Glomerular visceral epithelial cell (primary cell): ENCODE data around the gene PODNL1.
A peak's percentile ranks its signal among the peaks of the same experiment; 100 is the strongest.
"Not testable (repeated sequence)": the region's sequence is repeated elsewhere in the genome, so short reads cannot be mapped to it uniquely, and the experiment has no call there.

ENCODE experiments used
- DNase-seq: peaks from one replicate; pipeline ENCODE4 v3.0.0-alpha.2; 2016; ENCODE audit errors: extremely low spot score

PODNL1 gene

DNA sequence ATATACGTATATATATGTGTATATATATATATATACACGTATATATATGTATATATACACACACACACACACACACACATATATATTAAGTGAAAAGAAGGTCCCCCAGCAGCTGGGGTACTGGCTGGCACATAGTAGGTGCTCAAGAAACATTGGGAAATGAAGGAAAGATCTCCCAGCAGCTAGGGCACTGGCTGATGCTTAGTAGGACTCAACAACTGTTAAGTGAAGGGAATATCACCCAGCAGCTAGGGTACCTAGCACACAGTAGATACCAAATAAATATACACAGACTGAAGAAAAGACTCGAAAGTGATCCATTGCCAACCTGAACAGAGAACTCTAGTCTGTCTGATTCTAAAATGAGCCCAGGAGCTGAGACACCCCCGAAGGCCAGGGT, 12.2 kb downstream of the PODNL1 start:
- no peak for DNase-seq

DNA sequence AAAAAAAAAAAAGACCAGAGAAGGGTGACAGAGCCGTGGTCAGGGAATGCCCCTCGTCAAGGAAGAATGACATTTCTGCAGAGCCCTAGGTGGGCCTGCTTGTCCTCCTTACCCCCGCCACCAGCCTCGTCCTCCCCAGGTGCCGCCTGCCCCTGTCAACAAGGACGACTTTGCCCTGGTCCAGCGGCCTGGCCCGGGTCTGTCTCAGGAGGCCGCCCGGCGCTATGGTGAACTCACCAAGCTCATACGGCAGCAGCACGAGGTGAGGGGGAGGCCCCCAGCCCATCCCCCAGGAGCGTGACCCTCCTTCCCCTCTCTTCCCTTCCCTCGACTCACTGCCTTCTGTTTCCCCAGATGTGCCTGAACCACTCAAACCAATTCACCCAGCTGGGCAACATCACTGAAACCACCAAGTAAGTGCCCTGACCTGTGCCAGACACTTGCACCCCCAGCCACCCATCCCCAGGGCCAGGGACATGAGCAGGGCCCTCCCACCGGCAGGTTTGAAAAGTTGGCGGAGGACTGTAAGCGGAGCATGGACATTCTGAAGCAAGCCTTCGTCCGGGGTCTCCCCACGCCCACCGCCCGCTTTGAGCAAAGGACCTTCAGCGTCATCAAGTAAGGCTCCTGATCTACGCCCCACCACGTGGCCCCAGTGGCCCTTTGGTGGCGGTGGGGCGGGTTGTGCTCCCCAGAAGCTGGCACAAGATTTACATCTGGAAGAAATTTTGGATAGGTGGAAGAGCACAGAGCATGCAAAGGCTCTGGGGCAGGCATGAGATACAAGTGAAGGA, 14.8 kb downstream of the PODNL1 start:
- DNase-seq, result no peak

DNA sequence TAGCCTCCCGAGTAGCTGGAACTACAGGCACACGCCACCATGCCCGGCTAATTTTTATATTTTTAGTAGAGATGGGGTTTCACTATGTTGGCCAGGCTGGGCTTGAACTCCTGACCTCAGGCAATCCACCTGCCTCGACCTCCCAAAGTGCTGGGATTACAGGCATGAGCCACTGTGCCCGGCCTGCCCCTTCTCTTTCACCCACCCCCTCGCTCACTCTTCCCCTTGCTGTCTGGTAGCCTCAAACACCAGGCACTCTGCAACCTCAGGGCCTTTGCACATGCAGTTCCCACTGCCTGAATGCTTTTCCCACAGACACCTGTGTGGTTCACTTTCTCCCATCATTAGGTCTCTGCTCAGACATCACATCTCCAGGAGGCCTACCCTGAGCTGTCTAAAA, 16.1 kb downstream of the PODNL1 start:
- not testable (repeated sequence) for DNase-seq

- DNase-seq, result peak; percentile 33
Observed at GRCh38 chr19:13920940-13921747, 17.1 kb downstream of the PODNL1 start.

- DNase-seq, result no peak
Observed at GRCh38 chr19:13920524-13920923, 17.7 kb downstream of the PODNL1 start.

DNA sequence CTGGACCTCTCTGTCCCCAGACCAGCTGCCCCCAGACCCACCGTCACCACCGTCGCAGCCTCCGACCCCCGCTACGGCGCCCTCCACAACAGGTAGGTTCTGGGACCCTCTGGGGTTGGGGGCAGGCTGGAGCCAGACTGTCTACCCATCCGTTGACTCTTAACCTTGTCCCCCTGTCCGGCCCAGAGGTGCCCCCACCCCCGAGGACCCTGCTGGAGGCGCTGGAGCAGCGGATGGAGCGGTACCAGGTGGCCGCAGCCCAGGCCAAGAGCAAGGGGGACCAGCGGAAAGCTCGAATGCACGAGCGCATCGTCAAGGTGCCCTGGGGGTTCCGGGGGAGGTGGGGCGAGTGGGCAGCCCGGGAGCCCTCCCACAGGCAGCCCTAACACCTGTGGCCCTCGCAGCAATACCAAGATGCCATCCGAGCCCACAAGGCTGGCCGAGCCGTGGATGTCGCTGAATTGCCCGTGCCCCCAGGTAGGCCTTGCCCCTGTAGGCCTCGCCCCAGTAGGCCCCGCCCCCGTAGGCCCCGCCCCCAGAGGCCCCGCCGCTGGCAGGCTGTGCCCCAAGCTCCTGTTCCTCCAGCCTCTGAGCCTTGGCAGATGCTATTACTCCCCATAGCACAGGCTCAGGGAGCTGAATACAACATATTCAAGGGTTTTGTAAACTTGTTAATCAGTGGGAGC, 19.3 kb downstream of the PODNL1 start:
- no peak for DNase-seq

- DNase-seq, result no peak
Observed at GRCh38 chr19:13917888-13918406, 20.3 kb downstream of the PODNL1 start.

GRCh38 chr19:13914777-13915176, 23.4 kb downstream of the PODNL1 start:
- DNase-seq, result no peak

- no peak for DNase-seq
Observed at GRCh38 chr19:13913352-13913751, 24.9 kb downstream of the PODNL1 start.

DNA sequence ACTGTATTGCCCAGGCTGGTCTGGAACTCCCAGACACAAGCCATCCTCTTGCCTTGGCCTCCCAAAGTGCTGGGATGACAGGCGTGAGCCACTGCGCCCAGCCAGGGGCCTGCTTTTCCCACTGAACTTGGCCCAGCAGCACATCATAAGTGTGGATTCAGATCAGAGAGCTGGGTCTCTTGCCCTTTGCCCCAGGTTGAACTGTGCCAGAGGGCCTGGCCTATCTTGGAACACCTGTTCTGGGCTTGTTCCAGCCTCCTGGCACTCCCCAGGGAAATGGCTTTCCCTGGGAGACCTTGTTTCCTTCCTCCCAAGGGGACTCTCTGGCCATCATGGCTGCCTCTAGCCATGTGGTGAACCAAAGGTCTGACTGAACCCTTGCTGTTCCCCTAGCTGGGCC, 28.8 kb downstream of the PODNL1 start:
- DNase-seq, result no peak

GRCh38 chr19:13908674-13909073, 29.5 kb downstream of the PODNL1 start:
- DNase-seq, result no peak

- no peak for DNase-seq
Observed at GRCh38 chr19:13906910-13907309, 31.3 kb downstream of the PODNL1 start.

- no peak for DNase-seq
Observed at GRCh38 chr19:13906521-13906904, 31.7 kb downstream of the PODNL1 start.

- peak; percentile 89 for DNase-seq
Observed at GRCh38 chr19:13905634-13906520, 32.3 kb downstream of the PODNL1 start, which contains the start of the genes BRME1 and CC2D1A. Gene BRME1 (minus strand): TSS chr19:13906117. CDS start chr19:13904892, 1,225 bp downstream. Gene CC2D1A (plus strand): TSS chr19:13906201. CDS start chr19:13906442, 241 bp downstream.

GRCh38 chr19:13902993-13903555, 35.1 kb downstream of the PODNL1 start:
- DNase-seq, result no peak

DNA sequence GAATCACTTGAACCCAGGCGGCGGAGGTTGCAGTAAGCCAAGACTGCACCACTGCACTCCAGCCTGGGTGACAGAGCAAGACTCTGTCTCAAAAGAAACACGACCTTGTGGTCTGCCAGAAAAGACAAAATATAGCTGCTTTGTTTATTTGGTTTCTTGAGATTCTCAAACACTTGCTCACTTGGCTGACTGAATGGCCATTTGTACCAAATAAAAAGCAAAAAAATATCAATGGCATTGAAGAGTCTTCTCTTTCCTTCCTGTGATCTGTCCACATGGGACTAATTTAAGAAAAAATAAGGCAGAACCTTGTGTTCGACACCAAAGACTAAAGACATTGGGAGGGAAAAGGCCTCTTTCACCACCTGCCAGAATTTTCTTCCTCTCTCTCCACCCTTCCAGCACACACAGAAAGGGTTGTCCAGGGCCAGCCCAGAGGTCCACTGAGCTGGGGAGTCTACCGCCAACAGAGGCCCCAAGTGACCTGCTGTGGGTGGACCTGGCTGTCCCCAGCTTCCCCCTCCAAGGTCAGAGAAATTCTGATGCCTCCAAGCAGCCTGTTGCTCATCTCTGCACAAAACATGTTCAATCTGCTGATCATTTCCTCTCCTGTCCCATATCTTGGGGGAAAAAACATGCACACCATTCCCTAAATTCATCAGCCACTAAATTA, 38.2 kb downstream of the PODNL1 start:
- no peak for DNase-seq

DNA sequence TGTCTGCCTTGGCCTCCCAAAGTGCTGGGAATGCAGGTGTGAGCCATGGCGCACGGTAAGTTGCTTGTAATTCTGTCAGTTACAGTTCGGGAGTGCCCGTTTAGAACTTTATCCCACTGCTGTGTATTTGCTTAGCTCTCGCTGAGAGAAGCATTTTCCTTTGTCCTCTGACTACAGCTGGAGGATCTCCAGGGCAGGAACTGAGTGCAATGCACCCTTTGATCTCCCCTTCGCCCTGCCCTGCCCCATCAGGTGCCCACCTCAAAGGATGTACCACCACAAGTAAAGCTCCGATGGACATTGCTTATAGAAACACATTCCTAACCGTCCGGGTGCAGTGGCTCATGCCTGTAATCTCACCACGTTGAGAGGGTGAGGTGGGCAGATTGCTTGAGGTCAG, 38.8 kb downstream of the PODNL1 start:
- DNase-seq, result no peak

DNA sequence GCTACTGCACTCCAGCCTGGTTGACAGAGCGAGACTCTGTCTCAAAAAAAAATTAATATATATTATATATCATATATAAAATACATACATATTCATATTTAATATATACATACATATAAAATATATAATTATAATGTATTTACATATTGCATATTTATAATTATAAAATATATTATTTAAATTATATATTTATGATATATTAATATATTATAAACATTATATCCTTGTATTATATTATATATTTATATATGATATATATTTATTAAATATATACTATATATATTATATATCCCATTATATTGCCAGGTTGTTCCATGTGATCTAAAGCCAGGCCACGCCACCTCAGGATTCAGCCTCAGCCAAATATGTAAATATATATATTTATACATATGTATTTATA, 42.0 kb downstream of the PODNL1 start:
- no peak for DNase-seq

DNA sequence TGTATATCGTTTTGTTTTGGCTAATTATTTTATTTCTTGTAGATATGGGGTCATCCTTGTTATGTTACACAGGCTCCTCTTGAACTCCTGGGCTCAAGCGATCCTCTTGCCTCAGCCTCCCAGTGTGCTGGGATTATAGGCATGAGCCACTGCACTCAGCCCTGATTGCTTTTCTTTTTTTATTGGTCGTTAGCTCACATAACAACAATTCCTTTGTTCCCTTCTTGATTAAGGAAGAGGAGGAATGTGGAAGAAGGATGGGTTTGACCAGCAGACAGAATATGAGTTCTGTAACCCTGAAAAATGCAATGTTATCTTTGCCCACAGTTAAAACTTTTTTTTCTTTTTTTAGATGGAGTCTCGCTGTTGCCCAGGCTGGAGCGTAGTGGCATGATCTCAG, 43.7 kb downstream of the PODNL1 start:
- no peak for DNase-seq

- no peak for DNase-seq
Observed at GRCh38 chr19:13892870-13893269, 45.3 kb downstream of the PODNL1 start.
